RPMI8226 (cell line): Measurements from ENCODE around the gene OSBPL6.

Source experiments
- DNase-seq: peaks from one replicate; pipeline ENCODE4 v3.0.0-alpha.2; 2015

Gene OSBPL6

GRCh38 chr2:178199334-178199733 is 5.0 kb downstream of the OSBPL6 start:
- DNase-seq, result no peak

- DNase-seq, result peak; percentile 74
Observed at GRCh38 chr2:178200331-178200730, 6.0 kb downstream of the OSBPL6 start.

- DNase-seq, result no peak
Observed at GRCh38 chr2:178202927-178203326, 8.6 kb downstream of the OSBPL6 start.

GRCh38 chr2:178204977-178205376 is 10.7 kb downstream of the OSBPL6 start:
- DNase-seq, result no peak

- DNase-seq, result no peak
Observed at GRCh38 chr2:178205853-178206521, 11.7 kb downstream of the OSBPL6 start.

GRCh38 chr2:178208336-178208735 is 14.0 kb downstream of the OSBPL6 start:
- no peak for DNase-seq

- DNase-seq, result no peak
Observed at GRCh38 chr2:178208817-178209216, 14.5 kb downstream of the OSBPL6 start.

- DNase-seq, result no peak
Observed at GRCh38 chr2:178211460-178211859, 17.1 kb downstream of the OSBPL6 start.

GRCh38 chr2:178211943-178212342 is 17.6 kb downstream of the OSBPL6 start:
- no peak for DNase-seq

- no peak for DNase-seq
Observed at GRCh38 chr2:178213991-178214390, 19.7 kb downstream of the OSBPL6 start.

- no peak for DNase-seq
Observed at GRCh38 chr2:178219247-178219646, 24.9 kb downstream of the OSBPL6 start.

GRCh38 chr2:178220814-178221213 is 26.5 kb downstream of the OSBPL6 start:
- no peak for DNase-seq

GRCh38 chr2:178221556-178221955 is 27.2 kb downstream of the OSBPL6 start:
- DNase-seq, result no peak

- DNase-seq, result no peak
Observed at GRCh38 chr2:178223806-178224205, 29.5 kb downstream of the OSBPL6 start.

GRCh38 chr2:178225006-178225805 is 30.9 kb downstream of the OSBPL6 start:
- DNase-seq, result peak; percentile 35

GRCh38 chr2:178227187-178227586 is 32.9 kb downstream of the OSBPL6 start:
- no peak for DNase-seq

- no peak for DNase-seq
Observed at GRCh38 chr2:178229927-178230326, 35.6 kb downstream of the OSBPL6 start.

- no peak for DNase-seq
Observed at GRCh38 chr2:178230396-178230795, 36.1 kb downstream of the OSBPL6 start.

- no peak for DNase-seq
Observed at GRCh38 chr2:178233428-178233827, 39.1 kb downstream of the OSBPL6 start.

- no peak for DNase-seq
Observed at GRCh38 chr2:178234648-178235047, 40.3 kb downstream of the OSBPL6 start.

- no peak for DNase-seq
Observed at GRCh38 chr2:178237488-178238153, 43.3 kb downstream of the OSBPL6 start.

- no peak for DNase-seq
Observed at GRCh38 chr2:178238154-178238521, 43.8 kb downstream of the OSBPL6 start.

GRCh38 chr2:178238750-178239149 is 44.4 kb downstream of the OSBPL6 start:
- DNase-seq, result no peak
